ENCODE results near the gene SLC47A2. TPM values are rescaled to one million over a fixed set of nuclear protein-coding genes. Genes with fewer than 3 reads are reported as not detected.
A peak's percentile ranks its signal among the peaks of the same experiment; 100 is the strongest.

The SLC47A2 gene
- polyA plus RNA-seq, 6 donors from 2014 or later = not detected

DNA sequence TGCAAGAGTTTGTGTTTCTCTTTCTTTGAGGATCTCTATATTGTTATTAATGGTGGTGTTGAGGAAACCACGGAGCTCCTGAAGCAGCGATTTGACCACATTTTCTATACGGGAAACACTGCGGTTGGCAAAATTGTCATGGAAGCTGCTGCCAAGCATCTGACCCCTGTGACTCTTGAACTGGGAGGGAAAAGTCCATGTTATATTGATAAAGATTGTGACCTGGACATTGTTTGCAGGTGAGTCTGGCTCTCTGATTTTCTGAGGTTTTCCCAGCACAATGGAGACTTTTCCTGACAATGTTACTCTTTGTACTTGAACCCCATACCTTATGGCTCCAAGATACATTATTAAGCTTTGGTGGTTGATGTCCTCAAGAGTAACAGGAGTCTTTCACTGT is 60.0 kb downstream of the SLC47A2 start:
- H3K27me3 Mint-ChIP-seq = no peaks in the 10 kb centered on the region
- peaks cover 11 to 36% of the 10 kb centered on the region in 2 donors for H3K36me3 Mint-ChIP-seq
- H3K4me1 Mint-ChIP-seq = peaks cover 0 to 19% (median 16%) of the 10 kb centered on the region in 3 donors
- no peaks in the 10 kb centered on the region for H3K9me3 Mint-ChIP-seq
- ATAC-seq (ENCODE audit: low read depth in 2 of 2) = no peak
- H3K27ac Mint-ChIP-seq = peak overlapping the region in 2 of 6 donors; percentile 3 to 57
- DNase-seq = no peak
- peak overlapping the region in 2 of 8 donors; percentile 30 to 76 for H3K4me3 Mint-ChIP-seq

DNA sequence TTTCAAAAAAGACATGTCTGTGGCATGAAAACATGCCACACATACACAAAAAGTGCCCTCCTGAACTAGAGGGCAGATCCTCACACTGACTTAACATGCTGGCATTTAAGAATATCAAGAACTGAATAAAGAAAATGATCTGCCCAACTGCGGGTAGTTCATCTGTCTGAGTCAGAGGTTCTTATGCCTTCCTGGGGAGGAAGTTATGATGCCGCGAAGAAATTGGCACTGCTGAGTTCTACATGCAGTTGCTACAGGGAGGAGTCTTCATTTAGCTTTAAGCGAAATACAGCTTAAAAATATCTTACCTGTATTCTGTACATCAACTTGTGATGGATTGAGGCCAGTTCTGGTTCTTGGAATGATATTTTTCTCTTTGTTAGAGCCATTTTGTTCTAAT is 61.5 kb downstream of the SLC47A2 start:
- H3K4me3 Mint-ChIP-seq = no peak overlapping the region
- H3K27me3 Mint-ChIP-seq = no peaks in the 10 kb centered on the region
- DNase-seq = no peak
- H3K4me1 Mint-ChIP-seq = peaks cover 14 to 28% (median 16%) of the 10 kb centered on the region in 3 donors
- no peak for ATAC-seq (ENCODE audit: low read depth in 2 of 2)
- H3K9me3 Mint-ChIP-seq = no peaks in the 10 kb centered on the region
- H3K27ac Mint-ChIP-seq = peak overlapping the region in 1 of 6 donors; percentile 86
- H3K36me3 Mint-ChIP-seq = peaks cover 11 to 29% of the 10 kb centered on the region in 2 donors

DNA sequence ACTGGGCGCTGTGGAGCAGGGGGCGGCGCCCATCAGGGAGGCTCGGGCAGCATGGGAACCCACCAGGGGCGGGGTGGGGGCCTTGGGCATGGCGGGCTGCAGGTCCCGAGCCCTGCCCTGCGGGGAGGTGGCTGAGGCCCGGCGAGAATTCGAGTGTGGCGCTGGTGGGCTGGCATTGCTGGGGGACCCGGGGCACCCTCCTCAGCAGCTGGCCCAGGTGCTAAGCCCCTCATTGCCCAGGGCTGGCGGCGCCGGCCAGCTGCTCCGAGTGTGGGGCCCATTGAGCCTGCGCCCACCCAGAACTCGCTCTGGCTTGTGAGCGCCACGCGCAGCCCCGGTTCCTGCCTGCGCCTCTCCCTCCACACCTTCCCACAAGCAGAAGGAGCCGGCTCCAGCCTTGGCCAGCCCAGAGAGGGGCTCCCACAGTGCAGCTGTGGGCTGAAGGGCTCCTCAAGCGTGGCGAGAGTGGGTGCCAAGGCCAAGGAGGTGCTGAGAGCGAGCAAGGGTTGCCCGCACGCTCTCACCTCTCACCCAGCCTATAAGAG is 62.0 kb downstream of the SLC47A2 start:
- Mint-ChIP-seq H3K36me3 (peaks cover 11 to 29% of the 10 kb centered on the region in 2 donors), H3K27me3 (no peaks in the 10 kb centered on the region), H3K4me3 (no peak overlapping the region), H3K4me1 (peaks cover 18 to 33% (median 20%) of the 10 kb centered on the region in 3 donors), H3K9me3 (no peaks in the 10 kb centered on the region), H3K27ac (peak overlapping the region in 1 of 6 donors; percentile 86)
- DNase-seq (no peak), ATAC-seq (ENCODE audit: low read depth in 2 of 2) (peak; percentile 23 to 25)

- Mint-ChIP-seq H3K9me3 (no peaks in the 10 kb centered on the region), H3K4me1 (peaks cover 27 to 43% (median 33%) of the 10 kb centered on the region in 3 donors), H3K4me3 (no peak overlapping the region), H3K36me3 (peaks cover 11 to 29% of the 10 kb centered on the region in 2 donors), H3K27ac (peak overlapping the region in 1 of 6 donors; percentile 2), H3K27me3 (no peaks in the 10 kb centered on the region)
- ATAC-seq (ENCODE audit: low read depth in 2 of 2) (no peak), DNase-seq (no peak)
These were observed 63.8 kb downstream of the SLC47A2 start for GRCh38 chr17:19652595-19652994.

GRCh38 chr17:19651451-19652238 is 64.7 kb downstream of the SLC47A2 start:
- H3K27me3 Mint-ChIP-seq = no peaks in the 10 kb centered on the region
- H3K4me1 Mint-ChIP-seq = peaks cover 32 to 43% (median 36%) of the 10 kb centered on the region in 3 donors

DNA sequence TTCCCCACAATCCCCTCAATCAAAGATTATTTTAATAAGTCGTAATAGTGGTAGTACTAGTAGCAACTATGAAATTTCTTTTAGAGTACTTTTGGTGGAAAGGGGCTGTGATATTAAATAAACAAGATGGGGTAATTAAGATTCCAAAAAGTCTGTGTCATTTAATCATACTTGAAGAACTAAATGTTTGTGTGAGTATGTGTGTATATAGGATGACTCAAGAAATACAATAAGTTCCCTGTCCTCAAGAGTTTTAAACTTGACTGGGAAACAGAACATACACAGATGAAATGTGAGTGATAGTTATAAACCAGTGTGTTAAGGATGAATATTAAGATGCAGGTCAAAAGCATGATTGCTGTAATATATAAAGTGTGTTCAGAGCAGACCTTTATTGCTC is 65.6 kb downstream of the SLC47A2 start:
- Mint-ChIP-seq H3K4me1 (peaks cover 34 to 37% (median 35%) of the 10 kb centered on the region in 3 donors), H3K4me3 (peak overlapping the region in 3 of 8 donors; percentile 30 to 91 (median 50)), H3K27ac (no peak overlapping the region), H3K27me3 (no peaks in the 10 kb centered on the region), H3K36me3 (peaks cover 7 to 20% of the 10 kb centered on the region in 2 donors), H3K9me3 (no peaks in the 10 kb centered on the region)
- ATAC-seq (ENCODE audit: low read depth in 2 of 2) (no peak), DNase-seq (no peak)

More at GRCh38 chr17:19651451-19652238, 64.7 kb downstream of the SLC47A2 start:
- ATAC-seq (ENCODE audit: low read depth in 2 of 2) = no peak
- Mint-ChIP-seq H3K9me3 (no peaks in the 10 kb centered on the region), H3K27ac (peak overlapping the region in 3 of 6 donors; percentile 24 to 63 (median 41)), H3K36me3 (peaks cover 11 to 28% of the 10 kb centered on the region in 2 donors), H3K4me3 (no peak overlapping the region)
- DNase-seq = no peak

- peaks cover 0 to 6% (median 5%) of the 10 kb centered on the region in 3 donors for H3K27me3 Mint-ChIP-seq
- no peak for ATAC-seq (ENCODE audit: low read depth in 2 of 2)
- peaks cover 30 to 35% (median 34%) of the 10 kb centered on the region in 3 donors for H3K4me1 Mint-ChIP-seq
- no peak for DNase-seq
- H3K4me3 Mint-ChIP-seq = peak overlapping the region; percentile 91 to 99 (median 98)
- no peaks in the 10 kb centered on the region for H3K9me3 Mint-ChIP-seq
- H3K27ac Mint-ChIP-seq = peak overlapping the region; percentile 35 to 92 (median 62)
- peaks cover 0 to 9% of the 10 kb centered on the region in 2 donors for H3K36me3 Mint-ChIP-seq
These were observed 67.2 kb downstream of the SLC47A2 start for GRCh38 chr17:19649274-19649541.

- peak within 1 kb of the TSS; percentile 90 to 96 (median 96) for H3K27ac Mint-ChIP-seq
- DNase-seq (peak; percentile 89), ATAC-seq (ENCODE audit: low read depth in 2 of 2) (peak; percentile 93 to 94)
- H3K27me3 Mint-ChIP-seq = peaks cover 0 to 6% (median 5%) of the 10 kb centered on the region in 3 donors
- H3K36me3 Mint-ChIP-seq = peaks cover 0 to 6% of the 10 kb centered on the region in 2 donors
- peak within 1 kb of the TSS; percentile 91 to 99 (median 98) for H3K4me3 Mint-ChIP-seq
- peaks cover 30 to 35% (median 34%) of the 10 kb centered on the region in 3 donors for H3K4me1 Mint-ChIP-seq
- H3K9me3 Mint-ChIP-seq = no peaks in the 10 kb centered on the region
These were observed 67.7 kb downstream of the SLC47A2 start, which contains the start of gene ALDH3A2 for GRCh38 chr17:19648475-19649273. TSS of gene ALDH3A2 (plus strand) at chr17:19648751. CDS start at chr17:19648972, 221 bp downstream.

DNA sequence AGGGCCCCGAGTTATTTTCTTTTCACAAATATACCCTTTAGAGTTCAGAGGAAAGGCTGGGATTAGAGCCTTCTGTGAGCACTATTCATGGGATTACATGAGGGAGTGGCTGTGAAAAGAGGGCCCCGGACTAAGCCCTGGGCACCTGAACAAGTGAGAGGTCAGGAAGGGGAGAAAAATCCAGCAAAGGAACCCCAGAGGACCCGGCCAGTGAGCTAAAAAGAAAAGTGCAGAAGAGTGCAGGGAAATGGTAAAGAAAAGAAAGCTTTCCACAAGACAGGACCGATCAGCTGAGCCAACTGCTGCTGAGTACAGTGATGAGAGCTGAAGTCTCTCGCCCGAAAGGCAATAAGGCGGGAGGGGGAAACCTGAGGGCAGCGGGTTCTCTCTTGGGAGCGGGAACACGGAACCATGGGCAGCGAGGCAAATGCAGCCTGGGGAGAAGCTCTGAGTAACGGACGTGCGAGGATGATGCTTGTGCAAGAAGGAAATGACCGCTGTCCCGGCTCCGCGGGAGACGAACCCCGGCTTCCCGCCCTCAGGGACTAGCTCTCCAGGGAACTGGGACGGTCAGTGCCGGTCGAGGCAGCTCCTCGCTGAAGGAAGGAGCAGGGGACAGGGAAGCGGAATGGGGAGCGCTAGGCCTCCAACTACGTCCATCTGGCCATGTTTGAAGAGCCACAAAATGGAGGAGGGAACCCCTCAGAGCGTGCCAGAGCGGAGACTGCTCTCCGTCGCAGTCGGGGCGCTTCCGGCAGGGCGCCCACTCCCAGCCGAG is 68.5 kb downstream of the SLC47A2 start:
- ATAC-seq (ENCODE audit: low read depth in 2 of 2) (peak; percentile 31 to 36), DNase-seq (peak; percentile 31)
- Mint-ChIP-seq H3K9me3 (no peaks in the 10 kb centered on the region), H3K27me3 (peaks cover 0 to 6% (median 5%) of the 10 kb centered on the region in 3 donors), H3K27ac (peak overlapping the region; percentile 72 to 96 (median 96)), H3K36me3 (no peaks in the 10 kb centered on the region), H3K4me3 (peak overlapping the region; percentile 91 to 99 (median 98)), H3K4me1 (peaks cover 30 to 35% (median 34%) of the 10 kb centered on the region in 3 donors)

- H3K4me1 Mint-ChIP-seq = peaks cover 30 to 35% (median 33%) of the 10 kb centered on the region in 3 donors
- peaks cover 5 to 11% (median 5%) of the 10 kb centered on the region in 3 donors for H3K27me3 Mint-ChIP-seq
- DNase-seq = no peak
- no peak for ATAC-seq (ENCODE audit: low read depth in 2 of 2)
- no peaks in the 10 kb centered on the region for H3K9me3 Mint-ChIP-seq
- H3K27ac Mint-ChIP-seq = peak overlapping the region in 4 of 6 donors; percentile 88 to 96 (median 94)
- H3K36me3 Mint-ChIP-seq = no peaks in the 10 kb centered on the region
- peak overlapping the region; percentile 91 to 99 (median 98) for H3K4me3 Mint-ChIP-seq
These were observed 69.3 kb downstream of the SLC47A2 start for GRCh38 chr17:19646788-19647696.

DNA sequence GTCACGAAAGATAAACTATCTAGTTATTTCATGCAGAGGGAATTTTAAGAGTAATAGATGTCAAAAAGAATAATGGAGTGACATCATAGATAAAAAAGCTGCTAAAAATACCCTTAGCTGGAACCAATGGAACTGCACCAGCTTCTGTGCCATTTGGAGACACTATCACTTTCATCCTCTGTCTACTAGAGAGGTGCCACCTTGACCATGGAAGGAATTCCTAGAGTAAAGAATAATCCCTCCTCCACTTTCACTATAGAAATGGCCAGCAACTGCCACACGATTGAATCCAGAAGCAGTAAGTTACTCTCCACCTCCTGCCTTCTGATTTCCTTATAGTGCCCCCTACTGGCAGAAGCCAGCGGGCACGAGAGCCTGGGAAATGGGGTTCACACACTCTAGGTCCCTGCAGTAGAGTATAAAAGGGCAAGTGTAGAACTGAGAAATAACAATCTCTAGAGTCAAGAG is 70.6 kb downstream of the SLC47A2 start:
- Mint-ChIP-seq H3K27me3 (peaks cover 5 to 11% (median 5%) of the 10 kb centered on the region in 3 donors), H3K4me3 (peak overlapping the region in 4 of 8 donors; percentile 26 to 91 (median 65)), H3K4me1 (peaks cover 29 to 30% (median 30%) of the 10 kb centered on the region in 3 donors), H3K27ac (no peak overlapping the region), H3K9me3 (no peaks in the 10 kb centered on the region), H3K36me3 (no peaks in the 10 kb centered on the region)
- ATAC-seq (ENCODE audit: low read depth in 2 of 2) = no peak
- DNase-seq = peak; percentile 25
